NCI-H526 treated with DMSO at 0.1 percent for 48 hours (cell line): ENCODE results near the gene PDLIM5.
"Not testable (repeated sequence)": the region's sequence is repeated elsewhere in the genome, so short reads cannot be mapped to it uniquely, and the experiment has no call there.

Experiments used
- DNase-seq: peaks from one replicate; lab custom pipeline; 2025; lab: John Stamatoyannopoulos, UW

Gene PDLIM5

DNA sequence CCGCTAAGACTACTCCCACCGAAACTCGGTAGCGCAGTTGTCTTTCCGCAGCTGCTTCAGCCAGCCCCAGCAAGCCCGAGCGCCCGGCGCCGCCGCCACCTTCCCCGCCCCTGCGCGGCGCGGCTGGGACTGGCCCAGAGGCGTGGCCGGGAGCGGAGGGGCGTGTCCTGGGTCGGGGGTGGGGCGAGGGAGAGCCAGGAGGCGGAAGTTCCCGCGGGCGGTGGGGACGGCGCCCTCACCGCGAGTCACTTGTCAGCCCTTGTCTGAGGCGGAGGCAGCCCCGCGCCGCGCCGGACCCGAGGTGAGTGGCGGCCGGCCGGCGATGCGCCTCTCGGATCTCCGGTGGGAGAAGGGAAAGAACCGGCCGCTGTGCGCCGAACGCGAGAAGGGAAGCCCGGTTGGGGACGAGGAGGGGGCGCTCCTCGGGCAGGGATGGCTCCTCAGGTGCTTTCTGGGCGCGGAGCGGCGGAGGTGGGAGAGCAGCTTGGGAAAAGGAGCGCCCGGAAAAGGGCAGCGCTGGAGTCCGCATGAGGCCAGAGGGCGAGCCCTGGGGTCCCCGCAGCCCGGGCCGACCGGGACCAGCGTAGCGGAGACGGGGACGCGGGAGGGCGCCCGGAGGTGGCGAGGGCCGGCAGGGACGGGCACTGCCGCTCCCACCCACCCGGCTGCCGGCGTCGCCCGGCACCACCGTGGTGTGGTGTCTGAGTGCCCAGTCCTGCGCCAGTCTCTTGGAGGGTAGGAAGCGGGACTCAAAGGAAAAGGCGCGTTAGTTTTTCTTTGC is at the start of gene PDLIM5:
PDLIM5 (plus strand) TSS at position 248 of the 781 bp plus-strand sequence. CDS start 3,347 bp downstream, outside the sequence.
- peak; percentile 81 for DNase-seq

GRCh38 chr4:94402439-94402838 is 49.3 kb upstream of the PDLIM5 start:
- not testable (repeated sequence) for DNase-seq

GRCh38 chr4:94403751-94404150 is 48.0 kb upstream of the PDLIM5 start:
- DNase-seq: no peak

- DNase-seq: peak; percentile 24
Measured at GRCh38 chr4:94406668-94407437, 44.9 kb upstream of the PDLIM5 start.

- DNase-seq: no peak
Measured at GRCh38 chr4:94407846-94408245, 43.9 kb upstream of the PDLIM5 start.

- DNase-seq: no peak
Measured at GRCh38 chr4:94408549-94409374, 43.0 kb upstream of the PDLIM5 start.

- no peak for DNase-seq
Measured at GRCh38 chr4:94409375-94409679, 42.4 kb upstream of the PDLIM5 start.

DNA sequence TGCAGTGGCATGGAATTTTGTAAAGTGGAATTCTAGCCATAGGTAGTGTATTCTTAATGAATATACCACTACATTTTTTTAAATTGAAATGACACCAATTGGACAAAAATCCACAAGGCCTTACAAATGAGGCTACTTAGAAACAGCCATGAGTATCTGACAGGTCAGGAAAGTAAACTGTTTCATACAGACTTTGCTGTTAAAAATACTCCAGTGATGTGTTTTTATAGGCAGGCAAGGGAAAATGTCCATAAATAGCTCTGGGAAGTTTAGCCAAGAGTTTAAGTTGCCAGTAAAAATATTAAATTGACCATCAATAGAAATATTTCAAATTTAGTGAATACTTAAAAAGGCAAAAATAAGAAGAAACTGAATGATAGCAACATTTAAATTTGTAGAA is 41.8 kb upstream of the PDLIM5 start:
- DNase-seq: no peak

GRCh38 chr4:94410678-94411206 is 41.0 kb upstream of the PDLIM5 start:
- DNase-seq: no peak

GRCh38 chr4:94411296-94411695 is 40.4 kb upstream of the PDLIM5 start:
- DNase-seq: no peak

- no peak for DNase-seq
Measured at GRCh38 chr4:94412019-94412657, 39.6 kb upstream of the PDLIM5 start.

DNA sequence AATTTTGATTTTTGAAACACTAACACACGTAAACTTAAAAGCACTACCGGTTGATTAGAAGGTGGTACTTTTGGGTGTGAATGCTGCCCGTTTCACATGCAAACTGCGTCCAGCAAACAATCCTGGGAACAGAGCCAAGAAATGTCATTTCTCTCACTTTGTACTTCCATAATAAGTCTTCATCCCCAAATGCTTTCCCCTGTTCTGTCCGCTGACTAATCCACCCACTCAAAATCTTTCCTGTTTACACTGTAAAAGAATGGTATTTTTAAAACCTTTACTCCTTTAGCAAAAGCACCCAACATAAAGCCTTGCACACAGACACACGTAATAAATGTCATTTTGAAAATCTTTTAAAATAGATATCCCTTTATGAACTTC is 39.1 kb upstream of the PDLIM5 start:
- no peak for DNase-seq

DNA sequence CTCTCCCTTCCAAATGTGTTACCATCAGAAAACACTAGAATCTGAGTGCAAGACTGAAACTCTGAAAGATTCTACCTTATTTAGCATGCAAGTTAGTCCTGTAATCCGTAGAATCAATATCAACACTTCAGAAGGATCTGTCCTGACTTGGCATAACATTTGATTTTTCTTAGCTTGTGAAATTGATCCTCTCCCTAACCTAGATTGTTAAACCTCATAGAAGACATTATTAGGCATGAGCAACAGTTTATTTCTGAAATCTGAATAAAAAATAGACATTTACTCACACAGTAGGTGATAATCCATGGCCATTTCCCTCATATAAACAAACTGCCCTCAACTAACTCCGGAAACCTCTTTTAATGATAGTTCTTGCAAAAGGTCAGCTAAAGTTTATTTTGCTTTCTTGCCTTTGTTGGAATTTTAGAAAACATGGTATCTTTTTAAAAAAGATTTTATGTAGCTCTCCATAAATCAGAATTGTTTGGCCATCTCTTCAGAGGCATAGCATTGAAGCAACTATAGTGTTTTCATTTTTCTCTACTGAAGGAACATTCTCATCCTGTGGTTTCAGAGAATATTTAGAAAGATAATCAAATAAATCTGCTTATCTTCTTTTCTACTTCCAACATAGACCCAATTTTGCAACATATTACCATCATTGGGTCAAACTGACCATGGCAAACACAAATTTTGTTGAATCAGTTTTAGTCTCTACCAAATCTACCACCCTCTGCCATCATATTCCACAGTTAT is 38.5 kb upstream of the PDLIM5 start:
- DNase-seq: no peak

GRCh38 chr4:94414907-94415306 is 36.8 kb upstream of the PDLIM5 start:
- no peak for DNase-seq

- no peak for DNase-seq
Measured at GRCh38 chr4:94415448-94415847, 36.3 kb upstream of the PDLIM5 start.

GRCh38 chr4:94416335-94416734 is 35.4 kb upstream of the PDLIM5 start:
- no peak for DNase-seq

DNA sequence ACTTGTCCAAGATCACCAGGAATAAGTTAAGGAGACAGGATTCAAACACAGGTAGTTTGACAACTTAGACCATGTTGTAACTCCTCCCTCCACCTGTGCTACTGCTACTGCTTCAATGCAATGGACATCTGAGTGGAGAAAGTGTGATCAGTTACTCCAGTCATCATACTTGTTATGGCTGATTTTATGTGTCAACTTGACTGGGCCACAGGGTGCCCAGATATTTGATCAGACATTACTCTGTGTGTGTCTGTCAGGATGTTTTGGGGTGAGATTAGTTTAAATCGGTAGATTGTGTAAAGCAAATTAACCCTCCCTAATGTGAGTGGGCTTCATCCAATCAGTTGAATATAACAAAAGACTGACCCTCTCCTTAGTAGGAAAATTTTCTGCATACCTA is 34.8 kb upstream of the PDLIM5 start:
- DNase-seq: no peak

GRCh38 chr4:94419549-94419948 is 32.2 kb upstream of the PDLIM5 start:
- no peak for DNase-seq

DNA sequence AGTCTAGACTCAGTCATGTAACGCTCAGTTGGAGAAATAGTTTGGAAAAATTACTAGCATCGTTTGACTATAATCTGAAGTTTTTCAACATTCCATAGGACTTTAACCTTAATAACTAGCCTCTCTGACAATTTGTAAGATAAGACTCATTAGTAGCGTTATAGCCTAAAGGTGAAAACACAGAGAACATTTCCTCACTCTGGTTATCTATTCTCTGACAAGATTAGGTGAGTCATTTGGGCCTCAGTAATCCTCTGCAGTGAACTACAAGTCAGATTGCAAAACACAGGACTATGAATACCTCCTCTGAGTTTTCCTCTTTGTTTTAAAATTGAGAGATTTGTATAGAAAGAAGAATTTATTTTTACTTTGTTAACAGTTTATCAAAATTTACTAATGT is 31.8 kb upstream of the PDLIM5 start:
- no peak for DNase-seq

- no peak for DNase-seq
Measured at GRCh38 chr4:94420356-94420755, 31.4 kb upstream of the PDLIM5 start.

- DNase-seq: no peak
Measured at GRCh38 chr4:94426783-94427182, 25.0 kb upstream of the PDLIM5 start.
